ENCODE data around the gene SDSL.

The SDSL gene

DNA sequence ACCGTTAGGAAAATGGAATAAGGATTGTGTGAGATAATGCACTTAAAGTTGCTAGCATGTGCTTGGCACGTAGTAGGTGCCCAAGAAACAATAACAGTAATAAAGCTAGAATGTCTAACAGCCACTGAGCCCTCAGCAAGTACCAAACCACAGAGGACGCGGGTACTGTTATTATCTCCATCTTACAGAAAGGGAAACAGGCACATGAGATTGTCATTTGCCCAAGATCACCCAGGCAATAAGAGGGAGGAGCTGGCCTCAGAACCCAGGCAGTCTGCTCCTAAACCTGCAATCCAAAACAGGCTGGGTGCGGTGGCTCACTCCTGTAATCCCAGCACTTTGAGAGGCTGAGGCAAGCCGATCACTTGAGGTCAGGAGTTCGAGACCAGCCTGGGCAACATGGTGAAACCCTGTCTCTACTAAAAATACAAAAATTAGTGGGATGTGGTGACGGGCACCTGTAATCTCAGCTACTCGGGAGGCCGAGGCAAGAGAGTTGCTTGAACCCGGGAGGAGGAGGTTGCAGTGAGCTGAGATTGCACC is 13.4 kb upstream of the SDSL start:
- TF ChIP-seq TAF1 (IDR thresholded peaks at IDR 0.05; ENCODE audit: borderline replicate concordance, insufficient read depth, low read length) (no peak), FOXP2 (optimal IDR thresholded peaks at IDR 0.05; ENCODE audit: borderline replicate concordance, extremely low read depth, extremely low read length, insufficient read depth) (no peak), SIN3A (IDR thresholded peaks at IDR 0.05; ENCODE audit: borderline replicate concordance, insufficient read depth, low read length) (no peak), POLR2AphosphoS5 (IDR thresholded peaks at IDR 0.05; ENCODE audit: low read depth, low read length) (no peak)
- TF ChIP-seq, protein P1, sequence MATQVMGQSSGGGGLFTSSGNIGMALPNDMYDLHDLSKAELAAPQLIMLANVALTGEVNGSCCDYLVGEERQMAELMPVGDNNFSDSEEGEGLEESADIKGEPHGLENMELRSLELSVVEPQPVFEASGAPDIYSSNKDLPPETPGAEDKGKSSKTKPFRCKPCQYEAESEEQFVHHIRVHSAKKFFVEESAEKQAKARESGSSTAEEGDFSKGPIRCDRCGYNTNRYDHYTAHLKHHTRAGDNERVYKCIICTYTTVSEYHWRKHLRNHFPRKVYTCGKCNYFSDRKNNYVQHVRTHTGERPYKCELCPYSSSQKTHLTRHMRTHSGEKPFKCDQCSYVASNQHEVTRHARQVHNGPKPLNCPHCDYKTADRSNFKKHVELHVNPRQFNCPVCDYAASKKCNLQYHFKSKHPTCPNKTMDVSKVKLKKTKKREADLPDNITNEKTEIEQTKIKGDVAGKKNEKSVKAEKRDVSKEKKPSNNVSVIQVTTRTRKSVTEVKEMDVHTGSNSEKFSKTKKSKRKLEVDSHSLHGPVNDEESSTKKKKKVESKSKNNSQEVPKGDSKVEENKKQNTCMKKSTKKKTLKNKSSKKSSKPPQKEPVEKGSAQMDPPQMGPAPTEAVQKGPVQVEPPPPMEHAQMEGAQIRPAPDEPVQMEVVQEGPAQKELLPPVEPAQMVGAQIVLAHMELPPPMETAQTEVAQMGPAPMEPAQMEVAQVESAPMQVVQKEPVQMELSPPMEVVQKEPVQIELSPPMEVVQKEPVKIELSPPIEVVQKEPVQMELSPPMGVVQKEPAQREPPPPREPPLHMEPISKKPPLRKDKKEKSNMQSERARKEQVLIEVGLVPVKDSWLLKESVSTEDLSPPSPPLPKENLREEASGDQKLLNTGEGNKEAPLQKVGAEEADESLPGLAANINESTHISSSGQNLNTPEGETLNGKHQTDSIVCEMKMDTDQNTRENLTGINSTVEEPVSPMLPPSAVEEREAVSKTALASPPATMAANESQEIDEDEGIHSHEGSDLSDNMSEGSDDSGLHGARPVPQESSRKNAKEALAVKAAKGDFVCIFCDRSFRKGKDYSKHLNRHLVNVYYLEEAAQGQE (IDR thresholded peaks at IDR 0.05; ENCODE audit: insufficient read depth in 1 of 2, low read depth in 2 of 2, low read length in 2 of 2), result no peak

- TF ChIP-seq SIN3A (IDR thresholded peaks at IDR 0.05; ENCODE audit: borderline replicate concordance, insufficient read depth, low read length) (no peak), FOXP2 (optimal IDR thresholded peaks at IDR 0.05; ENCODE audit: borderline replicate concordance, extremely low read depth, extremely low read length, insufficient read depth) (no peak), TAF1 (IDR thresholded peaks at IDR 0.05; ENCODE audit: borderline replicate concordance, insufficient read depth, low read length) (no peak), POLR2AphosphoS5 (IDR thresholded peaks at IDR 0.05; ENCODE audit: low read depth, low read length) (no peak)
- TF ChIP-seq, protein P1 (IDR thresholded peaks at IDR 0.05; ENCODE audit: insufficient read depth in 1 of 2, low read depth in 2 of 2, low read length in 2 of 2), result no peak
Measured at GRCh38 chr12:113409462-113410124, 12.6 kb upstream of the SDSL start.

DNA sequence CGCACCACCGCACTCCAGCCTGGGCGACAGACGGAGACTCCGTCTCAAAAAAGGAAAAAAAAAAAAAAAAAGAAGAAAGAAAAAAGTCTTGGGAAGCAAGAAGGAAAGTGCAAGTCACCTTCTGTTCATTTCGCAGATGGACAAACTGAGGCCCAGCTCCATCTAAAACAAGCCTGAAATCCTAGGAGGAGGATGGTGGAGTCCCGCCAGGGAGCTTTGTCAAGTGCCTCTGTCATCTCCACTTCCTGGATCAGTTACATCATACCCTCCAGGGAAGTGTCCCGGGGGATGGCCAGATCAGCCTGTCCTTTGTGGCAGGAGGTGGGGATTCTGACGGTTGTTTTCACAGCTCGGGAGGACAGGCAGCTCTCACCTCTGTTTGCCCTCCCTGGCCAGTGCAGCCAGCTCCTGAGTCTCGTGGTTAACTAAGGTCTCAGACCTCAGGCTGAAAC is 8.7 kb upstream of the SDSL start:
- TF ChIP-seq TAF1 (IDR thresholded peaks at IDR 0.05; ENCODE audit: borderline replicate concordance, insufficient read depth, low read length) (no peak), FOXP2 (optimal IDR thresholded peaks at IDR 0.05; ENCODE audit: borderline replicate concordance, extremely low read depth, extremely low read length, insufficient read depth) (no peak), SIN3A (IDR thresholded peaks at IDR 0.05; ENCODE audit: borderline replicate concordance, insufficient read depth, low read length) (no peak), POLR2AphosphoS5 (IDR thresholded peaks at IDR 0.05; ENCODE audit: low read depth, low read length) (no peak)
- TF ChIP-seq, protein P1 (IDR thresholded peaks at IDR 0.05; ENCODE audit: insufficient read depth in 1 of 2, low read depth in 2 of 2, low read length in 2 of 2), result no peak

DNA sequence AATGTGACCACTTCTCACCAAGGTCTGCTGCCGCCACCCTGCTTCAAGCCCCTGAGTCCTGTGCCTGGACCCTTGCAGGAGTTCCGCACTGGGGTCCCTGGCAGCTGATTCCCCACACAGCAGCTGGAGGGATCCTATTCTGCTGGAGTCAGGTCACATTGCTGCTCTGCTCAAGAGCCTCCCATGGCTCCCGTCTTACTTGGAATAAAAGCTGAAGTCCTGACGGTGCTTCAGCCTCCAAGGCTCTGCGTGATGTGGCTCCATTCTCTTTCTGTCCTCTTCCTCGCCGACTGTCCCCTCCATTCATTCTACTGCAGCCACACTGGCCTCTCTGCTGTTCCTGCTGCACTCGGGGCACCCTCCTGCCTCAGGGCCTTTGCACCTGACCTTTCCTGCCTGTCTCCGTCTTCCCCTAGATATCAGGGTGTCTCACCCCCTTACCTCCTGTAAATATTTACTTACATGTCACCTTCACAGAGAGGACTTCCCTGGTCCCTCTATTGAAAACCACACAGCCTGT is 7.6 kb upstream of the SDSL start:
- TF ChIP-seq POLR2AphosphoS5 (IDR thresholded peaks at IDR 0.05; ENCODE audit: low read depth, low read length) (no peak), SIN3A (IDR thresholded peaks at IDR 0.05; ENCODE audit: borderline replicate concordance, insufficient read depth, low read length) (no peak), TAF1 (IDR thresholded peaks at IDR 0.05; ENCODE audit: borderline replicate concordance, insufficient read depth, low read length) (no peak), FOXP2 (optimal IDR thresholded peaks at IDR 0.05; ENCODE audit: borderline replicate concordance, extremely low read depth, extremely low read length, insufficient read depth) (no peak)
- TF ChIP-seq, protein P1 (IDR thresholded peaks at IDR 0.05; ENCODE audit: insufficient read depth in 1 of 2, low read depth in 2 of 2, low read length in 2 of 2), result no peak
